GM19025 (cell line): ENCODE results near the gene TEAD2.
"Not testable (repeated sequence)": the region's sequence is repeated elsewhere in the genome, so short reads cannot be mapped to it uniquely, and the experiment has no call there.

ENCODE experiments used
- ATAC-seq: cut with Tn5 transposase; IDR thresholded peaks from one replicate; pipeline ENCODE4 v1.9.1; 2021; ENCODE audit warnings: mild to moderate bottlenecking, low read depth, moderate library complexity; ENCODE audit not compliant: unreplicated experiment

TEAD2 gene

GRCh38 chr19:49335071-49335783 is 27.0 kb downstream of the TEAD2 start, which contains the start of gene CD37:
Gene CD37, plus strand, starts transcription at chr19:49335406. Its CDS starts 135 bp downstream, at chr19:49335541.
- no peak for ATAC-seq

GRCh38 chr19:49333811-49334288 is 28.4 kb downstream of the TEAD2 start:
- ATAC-seq: peak; percentile 46

GRCh38 chr19:49333418-49333805 is 28.8 kb downstream of the TEAD2 start:
- no peak for ATAC-seq

GRCh38 chr19:49332691-49333417 is 29.4 kb downstream of the TEAD2 start:
- ATAC-seq: not testable (repeated sequence)

GRCh38 chr19:49331616-49332055 is 30.6 kb downstream of the TEAD2 start:
- ATAC-seq: peak; percentile 37

- not testable (repeated sequence) for ATAC-seq
These were observed 31.0 kb downstream of the TEAD2 start for GRCh38 chr19:49331187-49331586.

- no peak for ATAC-seq
These were observed 33.5 kb downstream of the TEAD2 start for GRCh38 chr19:49328741-49329140.

- no peak for ATAC-seq
These were observed 34.2 kb downstream of the TEAD2 start for GRCh38 chr19:49327878-49328544.

- no peak for ATAC-seq
These were observed 36.0 kb downstream of the TEAD2 start for GRCh38 chr19:49326165-49326704.

GRCh38 chr19:49325756-49326155 is 36.5 kb downstream of the TEAD2 start:
- ATAC-seq: not testable (repeated sequence)

GRCh38 chr19:49324801-49325576 is 37.2 kb downstream of the TEAD2 start, which contains the start of gene SLC6A16:
Gene SLC6A16, minus strand, starts transcription at chr19:49325191. Its CDS starts 13,844 bp downstream, at chr19:49311347.
- ATAC-seq: no peak

- no peak for ATAC-seq
These were observed 43.9 kb downstream of the TEAD2 start for GRCh38 chr19:49318296-49318695.

GRCh38 chr19:49316284-49316683 is 45.9 kb downstream of the TEAD2 start:
- no peak for ATAC-seq

- no peak for ATAC-seq
These were observed 47.1 kb downstream of the TEAD2 start for GRCh38 chr19:49315111-49315510.

GRCh38 chr19:49309087-49309486 is 53.1 kb downstream of the TEAD2 start:
- no peak for ATAC-seq

GRCh38 chr19:49306734-49307133 is 55.5 kb downstream of the TEAD2 start:
- not testable (repeated sequence) for ATAC-seq

GRCh38 chr19:49301866-49302252 is 60.4 kb downstream of the TEAD2 start:
- ATAC-seq: no peak

- no peak for ATAC-seq
These were observed 60.9 kb downstream of the TEAD2 start for GRCh38 chr19:49301165-49301865.

GRCh38 chr19:49298653-49299052 is 63.6 kb downstream of the TEAD2 start:
- ATAC-seq: not testable (repeated sequence)
